ENCODE results near the gene HOXB3.
A peak's percentile ranks its signal among the peaks of the same experiment; 100 is the strongest.

HOXB3 gene

DNA sequence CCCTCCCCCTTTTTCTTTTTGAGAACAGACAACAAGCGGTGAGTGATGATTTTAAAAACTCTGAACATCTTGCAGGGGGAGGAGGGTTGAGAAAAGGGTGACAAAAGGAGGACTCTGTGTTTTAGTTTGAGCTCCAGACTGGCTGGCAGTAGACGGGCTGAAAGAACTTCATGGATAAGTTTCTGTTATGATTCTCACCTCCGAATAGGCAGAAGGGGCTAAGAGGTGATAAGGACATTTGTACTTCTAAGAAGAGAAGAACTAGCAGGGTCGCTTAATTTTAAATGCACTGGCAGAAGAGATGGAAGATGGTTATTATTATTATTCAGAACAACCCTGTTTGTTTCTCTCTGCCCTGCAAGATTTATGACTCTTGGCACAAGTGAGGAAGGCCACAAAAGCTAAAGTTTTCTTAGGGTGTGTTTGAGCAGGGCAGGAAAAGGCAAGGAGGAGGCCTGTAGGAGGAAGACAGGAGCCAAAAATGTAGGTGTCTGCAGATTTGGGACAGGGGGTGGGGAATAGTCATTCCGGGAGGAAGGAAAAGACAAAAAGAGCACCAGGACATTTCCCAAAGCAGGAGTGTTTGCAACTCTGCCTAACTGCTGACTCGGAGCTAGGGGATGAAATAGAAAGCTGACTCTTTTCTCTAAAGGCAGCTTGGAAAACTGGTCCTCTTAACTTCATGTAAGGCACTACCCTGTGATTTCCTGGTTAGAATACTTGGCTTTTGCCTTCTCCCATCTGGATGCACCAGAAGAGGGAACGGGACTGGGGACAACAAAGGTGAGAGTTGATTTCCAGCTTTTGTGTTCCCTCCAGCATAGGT lies 33.3 kb downstream of the HOXB3 start:
- peak; percentile 65 for DNase-seq (ENCODE audit: low read depth)

DNA sequence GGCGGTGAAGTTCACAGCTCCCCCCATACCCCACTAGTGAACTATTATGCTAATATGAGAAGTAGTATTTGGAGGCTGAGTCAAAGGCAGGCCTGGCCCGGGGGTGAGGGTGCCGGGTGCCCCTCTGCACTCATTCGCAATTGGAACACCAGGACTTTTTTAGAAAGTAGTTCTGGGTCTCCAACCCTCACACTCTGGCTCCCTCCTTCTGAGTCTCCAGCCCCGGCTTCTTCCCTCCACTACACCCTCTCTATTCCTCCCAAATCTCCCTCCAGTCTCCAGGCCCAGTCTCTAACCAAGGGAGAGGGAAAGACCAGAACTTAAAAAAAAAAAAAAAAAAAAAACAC lies 33.8 kb downstream of the HOXB3 start:
- DNase-seq (ENCODE audit: low read depth) = no peak

DNA sequence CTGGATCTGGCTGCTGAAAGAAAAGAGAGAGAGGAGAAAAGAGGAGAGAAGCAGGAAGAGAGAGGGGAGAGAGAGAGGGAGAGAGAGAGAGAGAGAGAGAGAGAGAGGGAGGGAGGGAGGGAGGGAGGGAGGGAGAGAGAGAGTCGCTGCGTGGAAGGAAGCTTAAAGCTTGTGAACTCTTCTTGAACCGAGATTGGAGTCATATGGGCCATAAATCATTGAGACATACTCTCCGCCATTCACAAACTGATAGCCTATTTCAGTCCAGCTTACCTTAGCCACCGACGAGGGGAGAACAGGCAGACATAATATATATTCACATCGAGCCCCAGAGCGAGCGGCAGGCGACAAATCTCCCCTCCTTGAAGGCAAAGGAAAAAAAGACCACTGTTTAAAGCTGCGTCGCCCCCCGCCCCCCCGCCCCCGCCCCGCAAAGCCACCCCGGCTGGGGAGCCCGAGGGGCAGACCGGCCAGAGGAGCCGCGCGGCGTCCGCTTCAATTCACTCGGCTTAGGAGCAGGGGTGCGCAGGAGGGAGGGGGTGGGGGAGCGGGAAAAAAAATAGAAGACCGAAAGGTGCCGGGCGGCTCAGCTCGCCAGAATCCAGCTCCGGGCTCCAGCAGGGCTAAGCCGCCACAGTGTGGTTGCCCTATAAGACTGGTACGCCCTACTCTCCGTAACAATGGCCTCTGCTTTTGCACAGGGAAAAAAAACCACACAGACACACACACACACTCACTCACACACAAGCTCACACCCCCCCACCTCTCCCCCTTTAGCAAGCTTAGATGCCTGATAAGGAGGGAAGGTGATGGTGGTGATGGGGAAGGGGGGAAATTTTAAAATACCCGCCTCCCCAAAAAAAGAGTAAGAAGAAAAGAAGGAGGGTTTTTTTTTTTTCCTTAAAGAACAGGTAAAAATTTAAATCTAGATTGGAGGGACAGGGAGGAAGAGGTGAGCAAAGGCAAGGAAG lies 34.5 kb downstream of the HOXB3 start:
- DNase-seq (ENCODE audit: low read depth) = peak; percentile 99

DNA sequence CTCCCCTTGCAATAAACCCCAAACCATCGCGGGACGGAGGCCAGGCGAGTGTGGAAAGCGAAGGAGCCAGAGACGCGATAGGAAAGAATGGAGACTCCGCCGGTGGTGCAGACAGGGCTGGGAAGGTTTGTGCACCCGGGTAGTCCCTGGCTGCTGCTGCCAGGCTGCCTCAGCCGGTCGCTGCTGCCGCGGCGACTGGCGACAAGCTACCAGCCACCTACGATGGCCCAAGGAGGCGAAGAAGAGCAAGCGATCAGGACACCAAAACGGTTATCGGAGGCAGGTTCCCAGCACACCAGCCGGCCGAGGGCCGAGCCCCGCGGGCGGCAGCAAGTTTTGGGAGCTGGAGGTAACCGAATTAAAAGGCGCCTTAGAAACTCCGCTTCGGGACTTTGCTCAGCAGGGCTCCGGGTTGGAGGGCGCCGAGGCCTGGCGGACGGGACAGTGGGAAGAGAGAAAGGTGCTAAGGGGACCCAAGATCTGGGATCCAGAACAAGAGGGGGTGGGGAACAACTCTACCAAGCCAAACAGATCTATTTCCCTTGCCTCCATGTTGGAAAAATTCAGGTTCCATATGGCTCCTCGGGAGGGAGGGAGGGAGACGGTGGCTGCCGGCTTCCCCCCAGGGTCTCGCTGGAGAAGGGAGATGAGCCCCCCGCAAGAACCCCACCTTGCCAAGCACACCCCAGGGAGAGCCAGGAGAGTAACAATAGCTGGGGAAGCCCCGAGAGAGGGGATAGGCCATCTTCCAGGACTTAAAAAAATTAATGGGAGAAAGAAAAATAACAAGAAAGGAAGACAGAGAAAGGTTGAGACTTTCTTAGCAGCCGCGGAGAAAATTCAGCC lies 35.4 kb downstream of the HOXB3 start:
- DNase-seq (ENCODE audit: low read depth) = peak; percentile 36

DNA sequence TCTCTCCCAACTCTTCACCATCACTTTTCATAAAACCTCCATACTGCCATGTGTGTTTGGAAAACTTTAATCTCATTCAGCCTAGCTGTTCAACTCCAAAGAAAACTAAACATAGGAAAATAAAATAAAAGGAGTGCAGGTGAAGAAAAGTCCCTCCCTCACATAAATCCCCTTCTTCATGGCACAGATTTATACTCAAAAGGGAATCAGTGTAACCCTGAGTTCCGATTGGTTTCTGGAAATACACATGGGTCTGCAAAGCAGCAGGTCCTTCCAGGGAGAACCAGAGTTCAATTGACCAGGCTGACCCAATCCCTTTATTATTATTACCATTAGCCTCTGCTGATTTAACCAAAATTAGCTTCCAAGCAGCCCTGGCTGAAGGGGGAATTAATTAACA lies 36.2 kb downstream of the HOXB3 start:
- peak; percentile 33 for DNase-seq (ENCODE audit: low read depth)

DNA sequence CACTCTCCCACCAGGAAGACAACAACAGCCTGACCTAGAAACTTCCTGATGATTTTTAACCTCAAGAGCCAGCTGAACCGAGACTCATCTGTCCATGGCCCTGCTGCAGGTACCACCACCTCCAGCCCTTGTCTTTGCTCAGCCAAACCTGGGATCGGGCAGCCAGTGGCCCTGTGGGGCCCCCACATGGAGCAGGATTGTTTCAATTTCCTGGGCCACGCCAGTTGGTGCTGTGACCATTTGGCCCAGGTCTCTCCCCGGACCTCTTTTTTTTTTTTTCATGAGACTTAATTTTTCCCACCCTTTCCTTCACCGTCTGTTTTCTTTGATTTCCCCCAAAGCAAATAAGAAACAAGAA lies 36.9 kb downstream of the HOXB3 start:
- no peak for DNase-seq (ENCODE audit: low read depth)

DNA sequence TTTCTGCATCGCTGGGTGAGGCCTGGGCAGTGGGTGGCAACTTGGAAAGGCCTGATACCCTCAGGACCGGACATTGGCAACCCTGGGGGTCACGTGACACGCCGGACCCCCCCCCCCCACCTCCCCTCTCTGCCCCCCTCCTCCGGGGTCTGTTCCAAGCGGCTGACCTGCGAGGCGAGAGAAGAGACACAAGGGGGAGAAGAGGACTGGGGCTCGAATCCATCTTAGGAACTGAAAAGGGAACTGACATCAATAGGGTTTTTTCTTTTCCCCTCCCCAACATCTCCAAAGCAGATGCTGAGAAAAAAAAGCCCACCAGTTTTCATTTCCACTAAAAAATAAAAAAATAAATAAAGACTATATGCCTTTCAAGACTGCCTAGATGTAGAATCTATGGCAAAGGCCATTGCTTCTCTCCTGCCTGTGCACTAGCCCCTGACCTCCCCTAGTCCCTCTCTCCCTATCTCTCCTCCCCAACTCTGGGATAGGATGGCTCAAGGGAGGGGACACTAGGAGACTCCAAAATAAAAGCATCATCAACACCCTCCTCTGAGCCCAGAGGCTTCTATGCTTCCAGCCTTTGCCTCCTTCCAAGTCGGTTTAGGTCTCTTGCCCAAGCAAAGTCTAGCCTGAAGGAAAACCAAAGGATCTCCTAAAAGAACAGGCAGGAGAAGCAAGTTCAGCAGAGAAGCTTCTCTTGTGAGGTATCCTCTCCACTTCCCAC lies 37.4 kb downstream of the HOXB3 start:
- peak; percentile 68 for DNase-seq (ENCODE audit: low read depth)

DNA sequence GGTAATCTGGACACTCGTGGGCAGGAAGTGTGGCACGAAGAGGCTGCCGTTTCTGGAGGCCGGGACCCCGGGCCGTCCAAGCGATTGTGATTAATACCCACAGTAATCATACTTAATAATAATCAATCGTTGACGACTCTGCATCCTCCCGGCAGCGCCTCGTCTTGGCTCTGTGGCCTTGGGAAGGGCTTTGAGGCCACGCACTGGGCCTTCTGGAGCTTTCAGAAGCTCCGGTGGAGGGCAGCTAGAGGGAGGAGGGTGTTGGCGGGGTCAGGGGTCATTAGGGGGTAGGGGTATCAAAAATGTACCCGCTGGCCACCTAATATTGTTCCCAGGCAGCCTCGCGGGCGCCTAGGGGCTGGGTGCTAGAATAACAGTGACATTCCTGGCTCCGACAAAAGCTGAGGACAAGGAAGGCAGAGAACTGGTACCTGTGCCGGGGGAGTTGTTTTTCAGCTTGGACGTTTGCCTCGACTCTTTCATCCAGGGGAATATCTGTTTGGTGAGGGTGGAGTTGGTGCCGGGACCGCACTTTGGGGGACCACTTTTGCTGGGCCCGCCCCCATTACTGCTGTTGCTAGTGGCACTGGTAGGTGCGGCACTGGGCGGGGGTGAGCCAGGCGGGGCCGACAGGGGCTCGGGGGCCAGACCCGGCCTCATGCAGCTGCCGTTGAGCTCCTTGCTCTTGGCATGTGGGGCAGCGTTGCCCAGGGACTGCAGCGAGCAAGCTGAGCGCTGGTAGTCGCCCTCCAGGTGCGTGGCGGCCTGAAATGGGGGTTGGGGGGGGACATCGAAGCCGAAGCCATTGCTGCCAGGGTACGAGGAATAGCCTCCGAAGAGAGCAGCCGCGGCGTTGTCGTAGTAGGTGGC lies 38.2 kb downstream of the HOXB3 start:
- peak; percentile 29 for DNase-seq (ENCODE audit: low read depth)

DNA sequence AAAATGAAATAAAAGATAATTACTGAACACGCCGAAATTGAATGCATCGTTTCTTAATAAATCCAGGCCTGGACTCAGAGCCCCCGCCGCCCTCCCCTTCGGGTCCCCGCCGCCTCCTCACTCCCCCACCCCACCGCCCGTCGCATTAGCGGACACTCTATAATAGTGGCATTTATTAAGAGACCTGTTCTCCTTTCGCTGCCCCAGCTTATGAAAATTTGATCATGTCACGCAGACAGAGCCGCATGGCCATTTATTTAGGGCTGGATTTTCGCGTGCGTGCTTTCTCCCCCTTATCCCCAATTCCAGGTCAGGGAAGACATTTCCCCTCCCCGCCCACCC lies 38.9 kb downstream of the HOXB3 start:
- DNase-seq (ENCODE audit: low read depth) = peak; percentile 26

DNA sequence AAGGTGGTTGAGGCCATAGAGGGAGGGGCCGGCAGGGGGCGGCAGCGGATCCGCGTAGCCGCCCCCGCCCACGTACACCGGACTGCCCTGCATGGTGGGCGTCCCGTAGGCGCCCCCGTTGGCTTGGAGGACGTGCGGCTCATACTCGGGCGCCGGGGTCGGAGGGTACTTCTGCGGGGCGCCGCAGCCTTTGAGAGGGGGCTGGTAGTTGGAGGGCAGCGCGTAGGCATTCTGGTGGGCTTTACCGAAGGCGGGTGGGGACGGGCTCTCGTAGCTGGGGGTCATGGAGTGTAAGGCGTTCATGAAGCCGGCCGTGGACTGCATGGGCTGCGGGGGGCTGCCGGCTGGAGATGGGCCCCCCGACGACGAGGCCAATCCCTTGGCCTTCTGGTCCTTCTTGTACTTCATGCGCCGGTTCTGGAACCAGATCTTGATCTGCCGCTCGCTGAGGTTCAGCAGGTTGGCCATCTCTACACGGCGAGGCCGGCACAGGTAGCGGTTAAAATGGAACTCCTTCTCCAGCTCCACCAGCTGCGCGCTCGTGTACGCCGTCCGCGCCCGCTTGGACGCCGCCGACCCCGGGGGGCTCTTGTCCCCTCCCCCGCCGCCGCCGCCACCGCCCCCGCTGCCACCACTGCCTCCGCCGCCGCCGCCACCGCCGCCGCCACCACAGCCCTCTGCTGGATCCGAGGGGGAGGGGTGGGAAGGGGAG lies 39.4 kb downstream of the HOXB3 start:
- DNase-seq (ENCODE audit: low read depth) = peak; percentile 40

DNA sequence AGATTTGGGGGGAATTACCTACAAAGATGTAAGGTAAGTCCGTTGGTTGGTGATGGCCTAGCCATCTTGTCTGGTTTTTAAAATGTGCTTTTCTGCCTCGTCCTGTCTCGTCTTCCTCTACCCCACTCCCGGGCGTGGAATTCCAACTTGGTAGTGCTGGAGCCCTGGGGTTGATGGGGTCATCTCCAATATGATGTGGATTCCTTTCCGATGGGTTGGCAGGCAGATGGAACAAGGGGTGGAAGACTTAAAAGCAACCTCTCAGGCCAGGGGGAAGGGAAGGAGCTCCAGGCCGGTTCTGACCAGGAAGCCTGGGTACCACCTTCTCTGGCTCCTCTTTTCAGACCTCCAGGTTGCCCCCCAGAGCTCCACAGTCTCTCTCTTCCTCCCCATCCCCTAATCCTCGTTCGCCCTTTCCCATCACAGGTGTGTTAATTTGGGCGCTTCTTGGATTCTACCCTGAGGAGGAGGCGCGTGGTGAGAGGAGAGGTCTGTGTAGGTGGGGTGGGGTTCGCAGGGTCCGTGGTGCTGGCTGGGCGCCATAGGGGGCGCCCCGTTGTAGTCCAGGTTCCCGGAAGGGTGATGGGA lies 40.0 kb downstream of the HOXB3 start:
- peak; percentile 90 for DNase-seq (ENCODE audit: low read depth)

DNA sequence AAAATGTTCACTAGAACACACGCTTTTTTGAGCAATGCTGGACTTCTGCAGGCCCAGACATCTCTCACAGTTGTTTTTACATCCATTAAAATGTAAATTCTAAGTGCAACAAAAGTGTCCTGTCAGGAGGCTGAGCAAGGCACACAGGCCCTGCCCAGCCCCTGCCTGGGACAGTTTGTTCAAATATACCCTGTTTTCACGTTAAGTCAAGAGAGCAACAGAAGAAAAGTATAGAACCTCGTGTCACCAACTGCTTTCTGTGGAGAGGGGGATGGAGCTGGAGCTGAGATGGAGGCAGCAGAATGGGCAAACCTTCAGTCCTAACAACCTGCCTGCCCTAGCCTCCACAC lies 40.8 kb downstream of the HOXB3 start:
- DNase-seq (ENCODE audit: low read depth) = peak; percentile 26

DNA sequence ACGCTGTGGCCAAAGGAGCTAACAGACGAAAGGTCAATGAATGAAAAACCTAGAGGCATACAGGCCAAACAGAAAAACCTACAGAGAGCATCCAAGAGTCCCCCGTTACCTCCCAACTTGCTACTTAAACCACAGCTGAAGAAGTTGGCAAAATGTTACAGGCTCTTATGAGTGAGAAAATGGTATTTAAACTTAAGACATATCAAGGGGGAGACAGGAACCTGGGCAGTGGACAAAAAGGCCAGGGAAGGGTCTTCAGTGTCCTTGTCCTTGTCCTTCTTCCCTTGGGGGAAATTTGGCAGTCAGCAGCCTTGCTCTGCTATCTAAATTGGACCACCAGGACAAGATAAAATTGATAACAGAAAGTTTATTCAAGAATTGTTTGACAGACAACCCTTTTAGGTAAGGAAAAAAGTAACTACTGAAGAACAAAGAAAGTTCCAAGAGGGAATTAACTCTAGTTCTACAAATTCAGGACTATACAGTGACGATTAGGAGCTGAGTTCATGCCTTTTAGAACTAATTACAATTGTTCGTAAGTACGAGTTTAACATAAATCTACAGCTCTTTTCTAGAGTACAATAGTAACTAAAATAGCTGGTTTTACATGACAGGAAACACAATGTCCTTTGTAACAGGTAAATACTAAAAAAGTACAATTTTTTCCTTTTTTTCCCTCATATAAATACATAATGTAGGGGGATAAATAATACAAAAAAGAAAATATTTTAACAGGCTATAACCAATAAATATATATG lies 41.3 kb downstream of the HOXB3 start:
- DNase-seq (ENCODE audit: low read depth) = no peak

DNA sequence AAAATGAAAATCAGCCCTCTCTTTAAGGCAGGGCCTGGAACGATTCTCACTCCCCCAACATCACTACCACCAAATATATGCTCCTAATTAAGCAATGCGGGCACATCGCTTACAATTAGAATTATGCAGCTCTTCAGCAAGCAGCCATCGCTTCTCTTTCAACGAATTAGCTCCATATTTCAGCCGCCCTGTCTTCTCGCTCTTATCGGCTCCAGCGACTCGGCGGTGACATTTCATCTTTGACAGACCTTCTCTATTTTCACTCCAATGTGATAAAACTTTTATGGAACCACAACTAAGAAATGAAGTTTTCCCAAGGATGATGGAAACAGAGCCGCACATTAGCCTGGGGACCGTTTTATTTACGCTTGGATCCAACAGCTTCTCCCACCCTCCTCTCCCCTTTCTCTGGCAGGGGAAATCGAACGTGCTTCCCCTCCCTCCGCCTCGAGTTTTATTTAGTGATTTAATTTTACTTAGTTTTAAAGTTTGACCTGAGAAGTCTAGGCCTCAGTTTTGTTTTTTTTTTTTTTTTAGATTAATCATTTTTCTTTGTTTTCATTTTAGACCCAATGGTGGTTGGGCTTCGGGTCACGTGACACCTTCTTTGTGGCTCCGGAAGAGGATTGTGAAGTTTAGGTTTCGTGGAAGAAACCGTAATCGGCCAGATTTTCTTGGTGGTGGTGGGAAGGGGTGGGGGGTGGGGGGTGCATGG lies 42.1 kb downstream of the HOXB3 start:
- peak; percentile 77 for DNase-seq (ENCODE audit: low read depth)

DNA sequence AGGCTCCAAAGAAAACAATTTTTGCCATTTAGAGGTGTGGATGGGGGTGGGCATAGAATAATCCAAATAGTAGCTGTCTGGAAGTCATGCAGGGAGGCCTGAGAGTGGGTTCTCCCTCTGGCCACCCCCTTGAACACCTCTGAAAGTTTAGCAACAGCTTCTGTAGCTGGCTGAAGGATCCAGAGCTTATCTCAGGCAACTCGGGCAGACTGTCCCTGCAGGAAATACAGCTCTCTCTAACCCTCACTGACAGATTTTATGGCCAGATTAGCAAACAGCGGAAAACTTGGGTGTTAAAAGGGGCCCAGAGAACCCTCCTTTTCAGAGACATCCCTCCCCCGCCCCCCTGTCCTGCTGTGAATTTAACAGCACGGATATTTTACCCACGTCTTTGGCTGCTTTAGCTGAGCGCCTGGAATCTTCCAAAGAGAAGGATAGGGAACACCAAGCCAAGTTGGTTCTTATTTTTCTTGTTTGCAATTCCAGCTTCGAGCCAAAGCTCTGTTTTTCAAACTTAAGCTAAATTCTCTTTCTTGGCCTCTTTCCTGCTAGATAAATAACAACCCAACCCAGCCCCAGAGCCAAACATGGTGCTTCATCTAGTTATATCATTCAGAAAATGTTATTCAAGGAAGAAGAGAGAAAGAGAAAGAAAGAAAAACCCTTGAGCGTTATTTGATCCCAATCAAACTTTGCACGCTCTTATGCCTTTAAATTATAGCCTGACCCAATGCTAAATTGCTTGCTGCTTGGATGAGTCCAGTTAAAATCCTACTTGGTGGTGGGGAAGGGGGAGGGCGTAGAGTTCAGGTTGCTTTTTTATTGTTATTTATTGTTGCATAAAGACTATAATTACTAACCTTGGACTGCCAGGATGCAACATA lies 42.9 kb downstream of the HOXB3 start:
- peak; percentile 73 for DNase-seq (ENCODE audit: low read depth)

DNA sequence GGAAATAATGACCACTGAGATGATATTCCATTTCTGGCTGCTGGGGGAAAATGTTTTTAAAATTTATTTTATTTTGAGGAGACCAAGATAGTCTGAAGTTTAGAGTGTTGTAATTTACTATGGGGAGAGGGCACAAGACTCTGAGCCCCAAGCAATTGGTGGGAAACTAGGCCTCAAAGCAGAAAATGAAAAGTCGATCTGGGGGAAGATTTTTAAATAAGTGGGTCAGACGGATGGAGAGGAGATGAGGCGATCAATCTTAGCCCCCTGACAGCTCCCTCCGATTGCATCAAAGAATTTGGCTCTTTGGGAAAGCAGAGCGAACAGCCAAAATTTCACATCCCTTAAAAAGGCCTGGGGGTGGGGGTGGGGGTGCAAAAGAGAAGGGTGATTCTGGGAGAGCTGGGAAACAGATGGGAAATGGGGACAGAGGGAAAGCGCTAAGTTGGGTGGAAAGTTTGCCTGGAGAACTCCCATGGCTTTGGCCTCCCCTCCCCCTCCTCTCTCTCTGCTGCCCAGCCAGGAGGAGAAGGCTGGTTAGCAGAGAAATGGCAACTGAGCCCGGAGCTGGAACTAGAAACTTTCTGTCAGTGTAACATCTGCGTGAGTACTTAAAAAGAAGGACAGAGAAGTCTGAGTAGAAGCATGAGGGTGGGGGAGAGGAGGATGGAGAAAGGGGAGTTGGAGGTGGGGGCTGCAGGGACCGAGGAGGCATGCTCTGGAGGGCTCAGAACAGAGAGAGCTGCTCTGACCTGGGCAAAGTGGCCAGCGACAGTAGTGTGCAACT lies 43.7 kb downstream of the HOXB3 start:
- peak; percentile 59 for DNase-seq (ENCODE audit: low read depth)

Measured in amniotic epithelial cell (primary cell).